ENCODE results near the gene SMARCA4.

- TF ChIP-seq EP300 (IDR thresholded peaks at IDR 0.05) (no peak), CTCF (IDR thresholded peaks at IDR 0.05) (peak; percentile 50 to 76 (median 60)), POLR2A (IDR thresholded peaks at IDR 0.05) (no peak)
Observed at GRCh38 chr19:10936661-10937084, 24.2 kb upstream of the SMARCA4 start.
